NCI-H2029 treated with DMSO at 0.1 percent for 48 hours (cell line): ENCODE data around the gene UBC.
"Not testable (repeated sequence)": the region's sequence is repeated elsewhere in the genome, so short reads cannot be mapped to it uniquely, and the experiment has no call there.

ENCODE experiments used
- DNase-seq: peaks from one replicate; lab custom pipeline; 2025; lab: John Stamatoyannopoulos, UW

Gene UBC

DNA sequence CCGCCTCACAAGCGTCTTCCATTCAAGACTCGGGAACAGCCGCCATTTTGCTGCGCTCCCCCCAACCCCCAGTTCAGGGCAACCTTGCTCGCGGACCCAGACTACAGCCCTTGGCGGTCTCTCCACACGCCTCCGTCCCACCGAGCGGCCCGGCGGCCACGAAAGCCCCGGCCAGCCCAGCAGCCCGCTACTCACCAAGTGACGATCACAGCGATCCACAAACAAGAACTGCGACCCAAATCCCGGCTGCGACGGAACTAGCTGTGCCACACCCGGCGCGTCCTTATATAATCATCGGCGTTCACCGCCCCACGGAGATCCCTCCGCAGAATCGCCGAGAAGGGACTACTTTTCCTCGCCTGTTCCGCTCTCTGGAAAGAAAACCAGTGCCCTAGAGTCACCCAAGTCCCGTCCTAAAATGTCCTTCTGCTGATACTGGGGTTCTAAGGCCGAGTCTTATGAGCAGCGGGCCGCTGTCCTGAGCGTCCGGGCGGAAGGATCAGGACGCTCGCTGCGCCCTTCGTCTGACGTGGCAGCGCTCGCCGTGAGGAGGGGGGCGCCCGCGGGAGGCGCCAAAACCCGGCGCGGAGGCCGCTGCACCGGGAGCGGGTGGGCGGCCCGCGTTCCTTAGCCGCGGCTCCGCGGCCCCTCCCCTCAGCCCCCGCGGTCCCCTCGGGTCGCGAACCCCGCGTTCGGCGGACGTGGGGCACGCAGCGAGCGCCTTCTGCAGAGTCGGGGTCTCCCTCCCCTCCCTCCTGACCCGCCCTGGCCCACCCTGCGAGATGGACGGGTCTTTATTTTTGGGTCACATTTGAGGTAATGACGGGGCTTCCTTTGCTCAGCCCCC, at the start of gene UBC:
Gene UBC (minus strand): TSS at position 259 of the 847 bp plus-strand sequence. CDS start 879 bp downstream, outside the sequence.
- no peak for DNase-seq

DNA sequence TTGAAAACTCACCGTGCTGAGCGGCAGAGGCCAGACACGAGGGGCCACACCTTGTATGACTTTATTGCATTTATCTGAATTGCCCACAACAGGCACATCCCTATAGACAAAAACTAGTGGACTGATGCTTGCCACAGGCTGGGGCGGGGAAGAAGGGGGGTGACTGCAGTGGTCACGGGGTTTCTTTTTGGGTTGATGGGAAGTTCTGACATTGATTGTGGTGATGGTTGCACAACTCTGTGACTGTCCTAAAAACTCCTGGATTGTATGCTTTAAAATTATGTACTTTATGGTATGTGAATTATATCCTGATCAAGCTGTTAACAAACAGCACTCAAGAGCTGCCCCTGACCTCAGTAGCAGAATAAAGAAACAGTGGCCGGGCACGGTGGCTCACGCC, 48.8 kb upstream of the UBC start:
- no peak for DNase-seq

DNA sequence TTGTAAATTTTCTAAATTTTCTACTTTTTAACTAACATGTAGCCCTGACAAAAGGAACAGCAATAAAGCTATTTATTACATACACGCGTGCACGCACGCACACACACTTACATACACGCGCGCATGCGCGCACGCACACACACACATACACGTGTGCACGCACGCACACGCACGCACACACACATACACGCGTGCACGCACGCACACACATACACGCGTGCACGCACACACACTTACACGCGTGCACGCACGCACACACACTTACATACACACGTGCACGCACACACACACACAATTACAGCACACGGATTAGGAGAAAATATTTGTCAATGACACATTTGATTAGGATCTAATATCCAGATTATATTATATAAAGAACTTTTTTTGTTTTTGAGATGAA, 46.6 kb upstream of the UBC start:
- no peak for DNase-seq

GRCh38 chr12:124956571-124956970, 42.1 kb upstream of the UBC start:
- no peak for DNase-seq

- no peak for DNase-seq
Measured at GRCh38 chr12:124954771-124955170, 40.3 kb upstream of the UBC start.

- no peak for DNase-seq
Measured at GRCh38 chr12:124953689-124954405, 39.4 kb upstream of the UBC start.

DNA sequence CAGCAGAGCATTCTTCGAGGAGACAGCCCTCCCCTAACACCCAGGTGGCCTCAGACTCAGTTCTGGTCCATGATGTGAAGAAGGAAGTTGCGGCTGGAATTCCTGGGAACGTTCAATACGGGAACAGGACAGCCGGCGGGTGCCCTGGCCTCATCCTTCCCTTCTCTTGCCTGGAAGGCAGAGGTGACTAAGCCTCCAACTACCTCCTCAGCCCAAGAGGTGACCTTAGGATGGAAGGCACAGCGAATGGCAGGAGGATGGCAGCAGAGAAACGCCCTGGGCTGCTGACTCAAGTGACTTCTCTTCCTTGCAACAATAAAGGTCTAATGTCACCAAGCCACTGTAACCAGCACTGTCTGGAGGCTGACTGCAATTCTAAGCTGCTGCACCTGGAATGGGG, 38.4 kb upstream of the UBC start:
- DNase-seq: no peak

DNA sequence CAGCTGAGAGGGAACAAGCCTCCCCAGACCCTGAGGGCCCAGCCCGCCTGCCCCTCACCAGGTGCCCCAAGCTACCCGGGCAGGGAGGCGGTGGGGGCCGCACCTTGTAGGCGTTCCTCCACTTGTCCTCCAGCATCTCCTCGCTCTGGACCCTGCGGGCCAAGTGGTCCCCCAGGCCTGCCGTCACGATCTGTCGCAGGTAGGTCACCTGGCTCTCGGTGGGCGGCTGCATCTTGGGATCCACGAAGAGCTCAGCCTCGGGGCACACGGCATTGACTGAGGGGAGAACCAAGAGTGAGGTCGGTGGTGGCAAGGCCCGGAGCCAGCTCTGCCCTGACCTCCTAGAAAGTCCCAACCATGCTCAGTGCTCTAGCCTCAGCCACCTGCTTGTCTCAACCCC, 37.8 kb upstream of the UBC start:
- no peak for DNase-seq

- no peak for DNase-seq
Measured at GRCh38 chr12:124949779-124950728, 35.6 kb upstream of the UBC start.

DNA sequence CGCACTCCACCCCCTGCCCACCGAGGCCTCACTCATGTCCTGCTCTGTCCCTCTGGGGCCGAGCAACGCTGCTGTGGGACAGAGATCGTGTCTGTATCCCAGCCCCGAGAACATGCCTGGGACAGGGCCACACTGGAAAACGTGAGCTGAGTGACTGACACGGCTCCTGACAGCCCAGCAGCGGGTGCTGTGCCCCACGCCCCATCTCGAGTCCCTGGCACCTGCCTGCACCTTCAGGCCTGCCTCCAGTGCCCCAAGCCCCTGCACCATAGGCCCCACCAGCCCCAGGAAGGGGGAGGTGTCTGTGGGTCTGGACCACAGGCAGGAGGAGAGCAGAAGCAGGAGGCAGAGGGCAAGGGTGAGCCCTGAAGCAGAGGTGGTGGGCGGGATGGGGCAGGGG, 34.6 kb upstream of the UBC start:
- DNase-seq: no peak

DNA sequence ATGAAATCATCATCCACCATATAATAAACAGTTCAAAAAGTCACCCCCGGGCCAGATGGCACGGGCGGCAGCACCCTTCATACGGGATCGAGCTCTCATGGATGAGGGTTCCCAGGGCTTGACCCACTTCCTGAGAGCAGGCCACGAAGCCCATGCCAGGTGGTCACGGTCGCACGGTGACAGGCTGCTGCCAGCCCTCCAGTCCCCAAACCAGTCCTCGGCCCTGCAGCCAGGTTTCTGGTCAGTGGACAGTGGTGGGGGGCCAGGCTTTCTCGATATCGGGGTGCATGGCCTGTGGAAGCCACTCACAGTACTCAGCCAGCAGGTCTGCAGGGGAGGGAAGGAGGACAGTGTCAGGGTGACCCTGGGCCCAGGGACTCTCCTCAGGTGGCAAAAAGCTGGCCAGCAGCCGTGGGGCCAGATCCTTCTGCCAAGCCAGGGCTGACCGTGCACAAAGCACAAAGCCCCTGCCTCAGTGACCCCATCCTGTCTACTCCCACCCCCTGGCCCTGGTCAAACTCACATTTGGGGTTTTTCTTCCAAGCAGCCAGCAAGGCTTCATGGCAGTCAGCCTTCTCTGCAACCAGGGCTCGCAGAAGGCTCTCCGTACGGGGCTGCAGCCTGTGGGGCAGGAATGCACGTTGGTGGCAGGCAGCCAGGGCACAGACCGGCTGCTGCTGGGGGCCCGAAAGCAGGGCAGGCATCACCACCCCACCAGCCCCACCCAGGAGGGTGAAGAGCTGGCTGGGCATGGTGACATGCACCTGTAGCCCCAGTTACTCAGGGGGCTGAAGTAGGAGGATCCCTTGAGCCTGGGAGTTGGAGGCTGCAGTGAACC, 33.3 kb upstream of the UBC start:
- DNase-seq: no peak

DNA sequence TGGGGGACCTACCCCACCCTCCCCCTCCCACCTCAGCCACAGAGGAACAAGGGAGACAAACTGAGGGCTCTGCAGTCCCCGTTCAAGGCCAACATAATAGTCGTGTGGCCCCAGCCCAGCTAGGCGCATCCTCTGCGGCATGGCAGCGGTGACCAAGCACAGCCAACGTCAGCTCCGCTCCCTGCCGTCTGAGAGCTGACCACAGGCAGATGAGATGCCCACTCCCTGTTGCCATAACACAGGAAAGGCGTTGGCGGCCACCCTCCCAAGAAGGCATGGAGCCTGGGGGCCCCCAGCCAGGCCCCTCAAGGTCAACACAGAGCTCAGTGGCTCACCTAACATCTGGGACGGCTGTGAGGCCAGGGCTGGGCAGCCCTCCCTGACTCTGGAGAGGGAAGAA, 32.6 kb upstream of the UBC start:
- DNase-seq: no peak

- DNase-seq: no peak
Measured at GRCh38 chr12:124946447-124946793, 32.0 kb upstream of the UBC start.

DNA sequence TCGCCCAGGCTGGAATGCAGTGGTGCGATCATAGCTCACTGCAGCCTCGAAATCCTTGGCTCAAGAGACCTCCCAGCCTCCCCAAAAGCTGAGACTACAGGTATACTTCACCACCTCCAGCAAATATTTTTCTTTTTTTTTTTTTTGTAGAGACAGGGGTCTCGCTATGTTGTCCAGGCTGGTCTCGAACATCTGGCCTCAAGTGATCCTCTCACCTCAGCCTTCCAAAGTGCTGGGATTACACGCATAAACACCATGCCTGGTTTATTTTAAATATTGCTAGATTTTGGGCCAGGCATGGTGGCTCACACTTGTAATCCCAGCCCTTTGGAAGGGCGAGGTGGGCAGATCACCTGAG, 26.7 kb upstream of the UBC start:
- no peak for DNase-seq

DNA sequence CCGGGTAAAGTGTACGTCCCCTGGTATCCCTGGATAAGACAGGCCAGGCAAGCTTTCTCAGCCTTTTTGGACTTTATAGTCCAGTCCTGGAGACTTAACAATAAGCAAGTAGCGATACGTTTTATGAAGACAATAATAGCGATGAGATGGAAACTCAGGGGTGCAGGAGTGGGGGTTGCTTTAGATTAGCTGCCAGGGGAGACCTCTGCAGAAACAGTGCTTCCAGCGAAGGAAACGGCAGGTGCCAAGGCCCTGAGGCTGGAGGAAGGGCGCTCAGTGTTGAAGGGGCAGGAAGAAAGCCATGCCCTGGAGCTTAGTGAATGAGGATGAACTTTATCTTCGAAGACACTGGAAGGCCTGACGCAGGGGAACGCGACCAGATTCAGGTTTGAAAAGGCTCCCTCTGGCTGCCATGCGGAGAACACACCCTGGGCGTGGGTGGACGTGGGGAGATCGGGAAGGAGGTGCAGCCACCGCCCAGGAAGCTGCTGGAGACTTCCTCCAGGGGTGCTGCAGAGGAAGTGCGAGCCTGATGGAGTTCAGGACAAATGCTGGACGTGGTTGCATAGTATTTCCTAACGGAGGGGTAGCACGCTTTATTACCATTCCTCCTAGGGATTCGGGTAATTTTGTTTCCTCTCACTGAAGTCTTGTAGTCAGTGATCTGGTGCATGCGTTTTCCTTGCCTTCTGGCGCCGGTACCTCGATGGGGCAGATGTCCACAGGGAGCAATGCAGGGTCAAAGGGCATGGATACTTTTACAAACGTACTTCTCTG, 26.1 kb upstream of the UBC start:
- DNase-seq: no peak

GRCh38 chr12:124940143-124940392, 25.6 kb upstream of the UBC start:
- DNase-seq: no peak

- no peak for DNase-seq
Measured at GRCh38 chr12:124939421-124940142, 25.1 kb upstream of the UBC start.

- no peak for DNase-seq
Measured at GRCh38 chr12:124939079-124939420, 24.6 kb upstream of the UBC start.

GRCh38 chr12:124938587-124938986, 24.1 kb upstream of the UBC start:
- no peak for DNase-seq

GRCh38 chr12:124938108-124938507, 23.7 kb upstream of the UBC start:
- no peak for DNase-seq

DNA sequence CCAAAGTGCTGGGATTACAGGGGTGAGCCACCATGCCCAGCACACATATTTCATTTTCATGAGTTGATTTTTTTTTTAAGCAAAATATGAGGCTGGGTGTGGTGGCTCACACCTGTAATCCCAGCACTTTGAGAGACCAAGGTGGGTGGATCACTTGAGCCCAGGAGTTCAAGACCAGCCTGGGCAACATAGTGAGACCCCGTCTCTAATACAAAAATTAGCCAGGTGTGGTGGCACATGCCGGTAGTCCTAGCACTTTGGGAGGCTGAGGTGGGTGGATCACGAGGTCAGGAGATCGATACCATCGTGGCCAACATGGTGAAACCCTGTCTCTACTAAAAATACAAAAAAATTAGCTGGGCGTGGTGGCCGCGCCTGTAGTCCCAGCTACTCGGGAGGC, 17.1 kb upstream of the UBC start:
- DNase-seq: not testable (repeated sequence)
